Stimulated activated CD8-positive, alpha-beta memory T cell treated with anti-CD3 and anti-CD28 coated beads, Interleukin-2, amount 100 ng/mL, for 1 hour (primary cell): ENCODE data around the gene FADS1.

Experiments used
- DNase-seq, 2 donors: peaks; one replicate each; pipeline ENCODE4 v3.0.0-alpha.2; 2020; ENCODE audit warnings: low read depth in 2 of 2

The FADS1 gene

DNA sequence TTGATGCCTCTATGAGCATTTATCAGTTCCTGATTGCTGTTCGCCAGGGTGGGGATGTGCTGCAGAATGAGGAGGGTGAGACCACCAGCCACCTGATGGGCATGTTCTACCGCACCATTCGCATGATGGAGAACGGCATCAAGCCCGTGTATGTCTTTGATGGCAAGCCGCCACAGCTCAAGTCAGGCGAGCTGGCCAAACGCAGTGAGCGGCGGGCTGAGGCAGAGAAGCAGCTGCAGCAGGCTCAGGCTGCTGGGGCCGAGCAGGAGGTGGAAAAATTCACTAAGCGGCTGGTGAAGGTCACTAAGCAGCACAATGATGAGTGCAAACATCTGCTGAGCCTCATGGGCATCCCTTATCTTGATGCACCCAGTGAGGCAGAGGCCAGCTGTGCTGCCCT lies 21.3 kb downstream of the FADS1 start:
- no peak for DNase-seq

DNA sequence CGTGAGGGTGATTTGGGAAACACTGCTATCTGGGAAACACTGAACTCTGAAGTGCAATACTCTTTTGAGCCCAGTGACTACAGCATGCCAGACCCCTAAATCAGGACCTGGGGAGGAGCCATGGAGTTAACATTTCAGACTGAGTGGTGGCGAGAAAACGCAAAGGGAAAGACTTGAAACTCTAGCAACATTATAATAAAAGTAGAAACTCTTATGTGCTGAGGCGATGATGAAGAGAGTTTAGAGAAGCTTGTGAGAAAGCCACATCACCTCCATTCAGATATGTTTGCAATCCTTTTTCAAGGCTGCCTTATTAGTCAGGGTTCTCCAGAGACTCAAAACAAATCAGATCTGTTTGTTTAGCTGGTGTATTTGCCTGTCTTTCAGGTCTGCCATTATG lies 22.2 kb downstream of the FADS1 start:
- no peak for DNase-seq

DNA sequence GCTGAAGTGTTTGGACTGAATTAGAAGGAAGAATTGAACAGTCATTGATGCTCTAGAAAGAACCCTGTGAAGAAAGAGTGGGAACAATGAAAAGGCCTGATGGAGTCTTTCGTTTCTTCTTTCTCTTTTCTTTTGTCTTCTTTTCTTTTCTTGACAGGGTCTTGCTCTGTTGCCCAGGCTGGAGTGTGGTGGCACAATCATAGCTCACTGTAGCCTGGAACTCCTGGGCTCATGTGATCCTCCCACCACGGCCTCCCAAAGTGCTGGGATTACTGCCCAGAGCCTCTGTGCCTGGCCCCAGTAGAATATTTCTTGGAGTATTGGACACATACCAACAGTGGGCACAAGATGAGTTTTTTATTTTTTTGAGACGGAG lies 23.0 kb downstream of the FADS1 start:
- no peak for DNase-seq

DNA sequence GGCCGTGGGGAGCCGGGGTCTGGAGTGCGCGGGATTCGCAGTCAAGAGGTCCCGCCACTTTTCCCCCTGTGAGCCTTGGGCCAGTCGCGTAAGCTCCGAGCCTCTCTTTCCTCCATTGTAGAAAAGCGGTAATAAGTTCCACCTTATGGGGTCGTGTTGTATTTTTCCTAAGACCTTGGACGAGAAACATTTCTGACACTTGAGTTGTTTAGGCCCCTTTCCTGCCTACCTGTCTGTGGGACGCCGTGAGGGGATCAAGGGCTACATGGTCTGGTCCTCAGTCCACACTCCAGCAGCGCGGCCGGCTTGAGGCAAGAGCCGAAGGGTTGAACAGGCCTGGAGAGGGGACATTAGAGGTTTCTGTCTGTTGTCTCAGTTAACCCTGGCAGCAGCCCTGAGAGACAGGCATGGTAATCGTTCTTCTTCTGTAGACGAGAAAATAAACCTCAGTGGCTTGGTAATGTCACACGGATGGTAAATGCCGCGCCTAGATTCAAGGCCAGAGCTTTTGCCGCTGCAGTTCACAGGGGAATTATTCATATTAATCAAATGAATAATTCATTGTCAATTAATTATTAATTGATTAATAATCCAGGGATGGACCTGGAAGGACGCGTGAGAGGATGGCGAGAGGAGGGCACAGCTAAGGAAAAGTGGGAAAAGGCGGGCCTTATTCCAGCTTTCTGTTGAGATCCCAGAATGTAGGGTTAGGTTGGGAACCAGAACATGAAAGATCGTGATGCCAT lies 23.5 kb downstream of the FADS1 start:
- no peak for DNase-seq

DNA sequence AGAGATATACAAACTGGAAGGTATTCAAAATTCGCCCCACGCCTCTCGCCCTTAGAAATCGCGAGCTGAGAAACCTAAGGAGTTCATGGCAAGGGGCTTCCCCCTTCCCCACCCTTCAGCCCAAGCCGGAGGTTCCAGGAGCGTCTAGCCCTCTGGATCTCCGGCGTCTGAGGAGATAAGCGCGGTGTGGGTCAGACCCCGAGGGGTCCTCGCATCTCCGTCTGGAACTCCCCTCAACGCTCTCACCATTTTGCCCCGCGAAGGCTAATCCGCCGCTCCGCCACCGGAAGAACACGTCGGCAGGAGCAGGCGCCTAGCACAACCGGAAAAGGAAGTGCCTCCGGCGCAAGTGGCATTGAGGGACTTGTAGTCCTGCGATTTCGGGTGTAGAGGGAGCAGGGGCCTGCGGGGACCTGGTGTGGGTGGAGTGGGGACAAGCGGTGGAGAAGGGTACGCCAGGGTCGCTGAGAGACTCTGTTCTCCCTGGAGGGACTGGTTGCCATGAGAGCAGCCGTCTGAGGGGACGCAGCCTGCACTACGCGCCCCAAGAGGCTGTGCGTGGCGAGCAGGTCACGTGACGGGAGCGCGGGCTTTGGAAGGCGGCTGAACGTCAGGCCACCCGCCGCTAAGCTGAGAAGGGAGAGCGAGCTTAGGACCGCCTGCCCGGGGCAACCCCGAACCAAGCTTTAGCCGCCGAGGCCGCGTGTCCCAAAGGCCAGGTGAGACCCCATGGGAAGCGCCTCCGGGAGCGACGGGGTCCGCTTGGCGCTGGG lies 24.3 kb downstream of the FADS1 start, which contains the start of the genes FEN1 and TMEM258:
FEN1 (plus strand) TSS at position 602 of the 773 bp plus-strand sequence. CDS start 2,451 bp downstream, outside the sequence.
TMEM258 (minus strand) TSS at position 290 of the 773 bp plus-strand sequence; CDS start at position 249, 41 bp downstream.
- peak; percentile 64 to 78 for DNase-seq

DNA sequence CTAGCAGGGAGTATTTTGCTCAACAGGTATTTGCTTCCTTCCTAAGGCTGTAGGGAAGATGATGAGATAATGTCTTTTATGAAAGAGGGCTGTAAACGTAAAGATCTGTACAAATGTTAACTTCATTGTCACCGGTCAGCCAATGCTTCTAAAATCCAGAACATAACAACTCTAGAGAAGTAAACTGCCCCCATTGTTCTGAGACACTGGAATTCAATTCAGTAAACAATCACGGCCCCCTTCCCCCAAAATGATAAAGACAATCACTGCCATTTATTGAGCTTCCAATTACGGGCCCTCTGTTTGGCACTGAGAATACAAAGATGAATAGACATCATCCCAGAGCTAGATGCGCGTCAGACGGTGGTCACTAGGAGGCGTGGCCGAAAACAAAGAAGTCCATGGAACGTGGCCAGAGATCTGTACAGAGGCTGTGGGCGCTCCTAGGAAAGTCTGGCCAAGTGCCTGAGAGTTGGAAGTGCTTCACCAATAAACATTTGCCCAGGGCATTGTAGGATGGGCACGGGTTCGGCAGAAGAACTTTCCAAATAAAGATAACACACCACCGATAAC lies 25.0 kb downstream of the FADS1 start:
- no peak for DNase-seq

DNA sequence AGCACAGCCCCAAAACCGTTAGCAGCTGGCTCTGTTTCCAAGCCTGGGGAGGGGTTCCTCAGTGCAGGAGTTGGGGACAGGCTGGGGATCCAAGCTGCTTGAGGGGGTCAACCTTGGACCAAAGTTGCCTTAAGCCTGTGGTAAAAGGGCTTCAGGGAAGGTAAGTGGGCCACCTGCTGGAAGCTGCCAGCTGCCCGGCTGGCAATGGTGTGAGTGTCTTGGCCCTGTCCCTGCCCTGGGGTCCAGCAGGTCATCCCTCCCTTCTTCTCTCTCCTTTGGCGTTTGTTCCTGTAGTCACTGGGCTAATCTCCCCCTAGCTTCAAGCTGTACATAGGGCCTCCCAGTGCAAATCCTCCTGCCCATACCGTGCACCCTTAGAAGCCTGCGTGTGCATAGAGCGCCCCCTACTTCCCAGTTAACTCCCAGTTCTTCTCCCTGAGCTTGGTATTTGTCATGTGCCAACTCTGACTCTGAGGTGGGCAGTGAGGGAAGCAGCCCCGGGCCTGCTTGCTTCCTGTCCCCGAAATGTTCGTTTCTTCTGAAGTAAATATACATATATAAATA lies 28.8 kb downstream of the FADS1 start:
- DNase-seq = no peak

DNA sequence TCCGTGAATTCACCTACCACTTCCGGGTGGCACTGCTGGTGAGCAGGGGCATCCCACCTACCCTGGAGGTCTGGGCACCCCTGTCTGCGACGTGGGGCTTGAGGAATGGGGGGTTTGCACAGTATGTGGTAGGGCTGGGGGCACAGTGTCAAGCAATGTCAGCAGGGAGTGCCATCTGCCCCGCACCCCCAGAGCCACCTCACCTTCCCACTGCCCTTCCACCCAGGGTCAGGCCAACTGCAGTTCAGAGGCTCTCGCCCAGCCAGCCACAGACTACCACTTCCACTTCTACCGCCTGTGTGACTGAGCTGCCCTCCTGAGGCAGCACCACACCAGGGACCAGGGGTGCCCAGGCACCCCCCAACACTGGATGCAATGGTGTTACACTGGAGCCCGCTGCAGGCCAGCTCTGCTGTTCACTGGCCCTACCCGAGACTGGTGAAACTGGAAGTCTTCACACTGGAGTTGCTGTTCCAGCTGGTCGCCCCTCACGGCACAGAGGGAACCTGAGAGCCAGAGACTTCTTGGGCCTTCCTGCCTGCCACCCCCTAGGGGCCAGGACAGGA lies 30.9 kb downstream of the FADS1 start:
- no peak for DNase-seq

DNA sequence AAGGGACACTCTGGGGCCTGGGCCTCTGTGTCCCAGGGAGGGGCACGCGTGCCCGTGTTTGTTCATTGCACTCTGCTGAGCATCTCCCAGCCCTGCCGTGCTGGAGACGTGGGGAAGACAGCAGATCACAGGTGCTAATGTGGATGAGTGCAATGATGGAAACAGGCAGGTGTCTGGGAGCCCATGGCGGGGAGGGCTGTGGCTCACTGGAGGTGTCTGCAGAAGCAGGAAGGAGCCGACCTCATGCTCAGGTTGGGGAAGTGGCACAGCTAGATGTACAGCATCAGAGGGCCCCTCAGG lies 32.3 kb downstream of the FADS1 start:
- DNase-seq = no peak

DNA sequence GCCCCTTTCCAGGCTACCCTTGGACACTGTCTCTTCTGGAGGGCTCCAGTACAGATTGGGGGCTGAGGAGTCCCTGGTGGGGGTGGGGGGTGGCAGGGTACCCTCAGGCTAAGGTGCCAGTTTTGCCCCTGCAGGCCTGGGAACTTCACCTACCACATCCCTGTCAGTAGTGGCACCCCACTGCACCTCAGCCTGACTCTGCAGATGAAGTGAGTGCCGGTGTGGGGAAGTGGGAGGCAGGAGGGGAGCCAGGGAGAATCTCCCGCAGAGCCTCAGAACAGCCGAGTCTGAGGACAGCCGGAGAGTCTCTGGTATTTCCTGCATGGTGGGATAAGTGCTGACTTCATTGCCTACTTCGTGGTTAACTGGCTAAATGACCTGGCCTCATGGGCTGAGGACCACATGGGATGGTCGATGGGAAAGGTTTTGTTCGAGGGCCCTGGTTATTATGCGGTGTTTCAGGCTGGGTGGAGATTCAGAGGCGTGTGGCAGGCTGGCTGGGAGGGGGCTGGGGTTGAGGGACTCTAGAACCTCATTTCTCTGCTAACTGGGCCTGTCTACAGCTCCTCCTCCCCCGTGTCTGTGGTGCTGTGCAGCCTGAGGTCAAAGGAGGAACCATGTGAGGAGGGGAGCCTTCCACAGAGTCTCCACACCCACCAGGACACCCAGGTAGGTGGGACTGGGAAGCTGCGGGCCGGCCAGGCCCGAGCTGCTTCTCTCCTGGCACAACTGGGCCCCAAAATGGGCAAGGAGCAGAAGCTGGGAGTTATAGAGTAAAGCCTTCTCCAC lies 32.9 kb downstream of the FADS1 start:
- no peak for DNase-seq

DNA sequence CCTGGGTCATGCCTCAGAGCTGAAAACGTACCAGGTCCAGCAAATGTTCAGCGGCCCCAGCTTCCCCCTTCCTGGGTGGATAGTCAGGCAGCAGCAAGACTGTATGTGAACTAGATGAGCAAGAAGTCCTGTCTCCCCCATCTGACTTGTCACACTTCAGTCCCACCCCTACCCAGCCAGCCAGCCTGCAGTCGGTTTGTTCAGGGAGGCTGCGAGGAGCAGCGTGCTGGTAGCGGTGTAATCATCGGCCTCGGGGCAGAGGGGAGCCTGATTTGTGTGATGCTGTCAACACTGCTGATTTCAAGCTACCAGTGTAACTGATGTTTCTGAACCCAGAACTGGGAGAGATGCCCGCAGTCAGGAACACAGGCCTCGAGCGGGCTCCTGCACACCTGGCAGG lies 34.0 kb downstream of the FADS1 start:
- DNase-seq = no peak

DNA sequence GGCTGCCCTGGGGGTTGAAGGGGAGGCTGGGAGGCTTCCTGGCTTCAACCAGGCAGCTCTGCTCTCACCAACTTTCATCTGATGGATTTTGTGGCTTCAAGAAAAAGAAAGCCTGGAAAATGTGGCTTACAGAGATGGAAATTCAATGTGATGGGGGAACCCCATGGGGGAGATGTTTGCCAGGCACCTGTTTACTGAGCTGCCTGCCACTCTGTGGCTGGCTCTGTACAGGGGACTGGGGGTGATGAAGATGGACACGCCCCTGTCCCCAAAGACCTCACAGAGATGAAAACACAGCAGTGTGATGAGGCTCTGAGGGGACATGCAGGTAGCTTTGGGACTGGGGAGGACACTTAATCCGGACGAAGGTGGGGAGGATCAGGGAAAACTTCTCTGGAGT lies 34.5 kb downstream of the FADS1 start:
- no peak for DNase-seq

DNA sequence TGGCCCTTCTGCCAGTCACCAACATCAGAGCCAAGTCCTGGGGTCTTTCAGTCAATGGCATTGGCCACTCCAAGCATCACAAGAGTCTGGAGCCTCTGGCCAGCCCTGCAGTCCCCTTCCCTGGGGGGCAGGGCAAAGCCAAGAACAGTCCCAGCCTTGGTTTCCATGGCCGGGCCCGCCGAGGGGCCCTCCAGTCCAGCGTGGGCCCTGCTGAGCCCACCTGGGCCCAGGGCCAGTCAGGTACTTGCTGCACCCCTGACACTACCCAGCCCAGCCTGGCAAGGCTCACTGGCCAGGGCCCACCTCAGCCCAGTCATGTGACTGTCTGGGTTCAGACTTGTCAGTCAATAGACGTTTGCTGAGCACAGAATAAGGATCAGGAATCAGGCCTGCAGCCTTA lies 35.2 kb downstream of the FADS1 start:
- DNase-seq = no peak

DNA sequence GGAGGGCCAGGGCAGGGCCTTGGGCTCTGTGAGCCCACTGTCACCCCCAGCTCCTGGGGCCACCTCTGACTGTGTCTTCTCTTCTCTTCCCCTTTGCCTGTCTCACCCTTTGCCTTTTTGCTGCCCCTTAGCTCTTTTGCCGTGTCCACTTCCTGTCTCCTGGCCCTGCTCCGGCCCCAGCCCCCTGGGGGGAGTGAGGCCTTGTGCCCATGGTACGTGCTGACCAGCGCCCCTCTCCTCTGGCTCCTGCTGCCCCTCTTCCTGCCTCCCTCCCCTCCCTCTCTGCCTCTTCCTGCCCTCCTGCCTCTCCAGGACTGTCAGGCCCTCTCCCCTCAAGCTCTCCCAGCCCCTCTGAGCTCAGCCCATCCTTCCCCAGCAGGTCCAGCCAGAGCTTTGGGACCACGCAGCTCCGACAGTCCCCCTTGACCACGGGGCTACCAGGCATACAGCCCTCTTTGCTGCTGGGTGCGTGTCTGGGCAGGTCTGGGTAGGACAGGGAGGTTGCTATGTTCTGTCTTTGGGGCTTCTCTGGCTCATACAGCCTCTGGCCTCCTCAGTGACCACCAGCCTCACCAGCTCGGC lies 36.1 kb downstream of the FADS1 start:
- DNase-seq = no peak

DNA sequence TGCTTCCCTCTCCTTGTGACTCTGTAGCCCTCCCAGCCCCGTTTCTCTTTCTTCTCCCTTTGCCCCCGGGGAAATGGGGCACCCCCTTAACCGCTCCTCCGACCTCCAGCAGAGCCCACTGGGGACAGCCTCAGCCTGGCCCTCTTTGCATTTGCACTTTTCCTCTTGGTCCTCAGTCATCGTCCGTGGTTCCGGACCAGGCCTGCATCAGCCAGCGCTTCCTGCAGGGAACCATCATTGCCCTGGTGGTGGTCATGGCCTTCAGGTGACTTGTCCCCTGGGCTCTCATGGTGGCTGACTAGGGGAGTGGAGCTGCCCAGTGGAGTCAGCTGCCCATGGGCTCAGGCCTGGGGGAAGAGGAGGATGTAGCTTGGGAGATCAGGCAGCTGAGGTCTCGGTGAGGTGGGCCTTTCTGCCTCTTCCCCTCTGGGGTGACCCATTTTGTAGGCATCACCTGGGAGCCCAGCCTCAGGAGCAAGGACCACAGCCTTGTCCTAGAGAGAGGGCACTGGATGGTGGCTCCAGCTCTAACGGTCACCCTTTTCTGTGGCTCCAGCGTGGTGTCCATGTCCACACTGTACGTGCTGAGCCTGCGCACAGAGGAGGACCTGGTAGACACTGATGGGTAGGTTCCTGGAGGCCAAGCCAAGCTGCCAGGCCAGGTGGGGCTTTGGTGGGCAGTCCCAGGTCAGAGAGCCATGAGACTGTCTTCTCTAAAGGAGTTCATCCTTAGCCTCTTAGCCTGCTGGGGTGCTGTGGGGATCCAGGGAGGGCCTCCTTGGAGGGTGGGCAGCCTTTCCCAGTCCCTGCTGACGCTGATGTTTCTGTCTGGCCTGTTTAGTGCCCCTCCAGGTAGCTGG lies 36.9 kb downstream of the FADS1 start:
- no peak for DNase-seq

DNA sequence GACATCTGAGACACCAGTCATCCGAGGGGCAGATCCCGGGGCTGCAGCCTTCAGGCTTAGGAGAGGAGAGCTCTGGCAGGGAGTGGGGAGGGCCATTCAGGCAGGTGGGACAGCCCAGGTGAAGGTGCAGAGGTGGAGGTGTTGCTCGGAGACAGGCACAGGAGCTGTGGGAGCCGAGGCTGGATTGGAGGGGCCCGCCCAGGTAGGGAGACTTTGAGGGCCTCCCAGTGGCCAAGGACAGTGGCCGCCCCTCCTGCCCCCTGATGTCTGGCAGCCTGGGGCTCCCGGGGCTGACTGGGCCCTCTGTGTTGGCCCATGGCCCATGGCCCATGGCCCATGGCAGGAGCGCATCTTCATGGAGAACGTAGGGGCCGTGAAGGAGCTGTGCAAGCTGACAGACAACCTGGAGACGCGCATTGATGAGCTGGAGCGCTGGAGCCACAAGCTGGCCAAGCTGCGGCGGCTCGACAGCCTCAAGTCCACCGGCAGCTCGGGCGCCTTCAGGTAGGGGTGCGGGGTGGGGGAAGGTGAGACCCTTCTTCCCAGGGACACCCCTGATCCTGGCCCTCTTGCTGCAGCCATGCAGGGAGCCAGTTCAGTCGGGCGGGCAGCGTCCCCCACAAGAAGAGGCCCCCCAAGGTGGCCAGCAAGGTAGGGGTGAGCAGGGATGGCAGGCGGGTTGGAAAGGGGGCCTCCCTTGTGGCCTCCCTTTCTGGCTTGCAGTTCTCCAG lies 37.7 kb downstream of the FADS1 start:
- DNase-seq = no peak

DNA sequence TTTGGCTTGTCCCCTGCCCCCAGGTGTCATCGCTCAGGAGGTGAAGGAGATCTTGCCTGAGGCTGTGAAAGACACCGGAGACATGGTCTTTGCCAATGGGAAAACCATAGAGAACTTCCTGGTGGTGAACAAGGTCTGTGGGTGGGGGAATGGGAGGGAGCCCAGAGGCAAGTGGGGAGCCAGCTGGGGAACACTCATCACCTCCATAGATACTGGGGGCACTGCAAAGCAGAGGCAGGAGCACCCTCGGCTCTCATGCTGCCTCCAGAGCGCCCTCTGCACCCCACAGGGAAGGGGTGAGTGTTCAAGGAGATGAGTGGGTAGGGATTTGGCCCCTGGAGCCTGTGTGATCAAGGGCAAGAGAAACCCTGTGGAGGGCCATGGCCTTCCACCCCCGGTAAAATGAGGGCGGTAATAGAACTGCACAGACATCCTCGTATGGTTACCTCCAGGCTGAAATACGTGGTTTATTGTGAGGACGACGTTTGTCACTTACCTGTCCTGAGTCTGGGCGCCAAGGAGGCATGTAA lies 38.4 kb downstream of the FADS1 start:
- DNase-seq = no peak

DNA sequence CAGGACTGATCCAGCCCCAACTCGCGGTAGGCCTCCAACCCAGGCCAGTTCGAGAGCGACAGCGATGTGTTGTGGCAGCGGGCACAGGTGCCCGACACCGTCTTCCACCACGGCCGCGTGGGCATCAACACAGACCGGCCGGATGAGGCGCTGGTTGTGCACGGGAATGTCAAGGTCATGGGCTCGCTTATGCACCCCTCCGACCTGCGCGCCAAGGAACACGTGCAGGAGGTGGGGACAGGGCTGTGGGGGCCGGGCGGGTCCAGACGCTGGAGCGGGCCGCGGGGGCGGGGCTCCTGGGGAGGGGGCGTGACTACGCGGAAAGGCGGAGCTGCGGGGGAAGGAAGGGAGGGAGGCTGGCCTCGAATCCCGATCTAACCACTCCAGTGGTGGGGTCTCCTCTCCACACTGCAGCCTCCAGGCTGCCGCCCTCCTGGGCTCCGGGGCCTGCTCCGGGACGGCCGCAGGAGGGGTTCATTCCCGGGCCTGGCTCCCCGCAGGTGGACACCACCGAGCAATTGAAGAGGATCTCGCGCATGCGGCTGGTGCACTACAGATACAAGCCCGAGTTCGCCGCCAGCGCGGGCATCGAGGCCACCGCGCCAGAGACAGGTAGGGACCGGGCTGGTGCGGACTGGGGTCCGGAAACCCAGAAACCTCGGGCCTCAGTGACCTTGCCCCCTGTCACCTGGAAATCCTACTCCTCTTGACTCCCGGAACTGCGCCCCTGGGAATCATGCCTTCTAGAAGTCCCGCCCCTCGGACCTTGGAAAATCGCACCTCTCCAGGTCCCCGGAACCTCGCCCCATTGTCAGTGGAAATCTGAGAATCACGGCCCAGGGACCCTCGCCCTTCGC lies 39.3 kb downstream of the FADS1 start:
- peak; percentile 37 for DNase-seq
